DOHH2 (cell line): Measurements from ENCODE around the gene COX5A.

Experiments used
- H3F3A ChIP-seq: fragments of 200-600 bp; sonication (generic), shearing (Covaris generic); 2 replicates; pipeline ENCODE4 v1.6.0; 2016; ENCODE audit warnings: antibody characterized with exemption, mild to moderate bottlenecking; ENCODE audit not compliant: control insufficient read depth, insufficient read depth
- H3K27ac ChIP-seq: fragments of 200-600 bp; sonication (generic); 2 replicates; pipeline ENCODE4 v1.5.1; 2014; ENCODE audit warnings: low read depth, mild to moderate bottlenecking, low read length, moderate library complexity
- H3K27me3 ChIP-seq: fragments of 200-600 bp; sonication (generic); 2 replicates; pipeline ENCODE4 v1.6.1; 2014; ENCODE audit warnings: mild to moderate bottlenecking, low read length, mixed read lengths; ENCODE audit not compliant: control insufficient read depth
- H3K36me3 ChIP-seq: fragments of 200-600 bp; sonication (generic); 2 replicates; pipeline ENCODE4 v1.6.1; 2014; ENCODE audit warnings: mild to moderate bottlenecking, low read length, moderate library complexity, mixed read lengths; ENCODE audit not compliant: control insufficient read depth
- H3K4me1 ChIP-seq: fragments of 200-600 bp; sonication (generic); 2 replicates; pipeline ENCODE4 v1.6.1; 2014; ENCODE audit warnings: mild to moderate bottlenecking, low read length, mixed read lengths; ENCODE audit not compliant: control insufficient read depth
- H3K4me2 ChIP-seq: fragments of 200-600 bp; sonication (generic); 2 replicates; pipeline ENCODE4 v1.6.0; 2014; ENCODE audit warnings: mild to moderate bottlenecking, low read length, moderate library complexity
- H3K4me3 ChIP-seq: fragments of 200-600 bp; sonication (generic); 2 replicates; pipeline ENCODE4 v1.5.1; 2014; ENCODE audit warnings: mild to moderate bottlenecking, low read length, mixed read lengths
- H3K79me2 ChIP-seq: fragments of 200-600 bp; sonication (generic); 2 replicates; pipeline ENCODE4 v1.6.1; 2014; ENCODE audit warnings: mild to moderate bottlenecking, low read length, mixed read lengths; ENCODE audit not compliant: control insufficient read depth
- H3K9me2 ChIP-seq: fragments of 200-600 bp; sonication (generic); replicated peaks from 2 replicates; pipeline ENCODE4 v1.6.1; 2014; ENCODE audit warnings: mild to moderate bottlenecking, low read length, mixed read lengths; ENCODE audit not compliant: control insufficient read depth
- H3K9me3 ChIP-seq: fragments of 200-600 bp; sonication (generic); 2 replicates; pipeline ENCODE4 v1.6.1; 2014; ENCODE audit warnings: antibody characterized with exemption, low read length, mixed read lengths; ENCODE audit not compliant: control insufficient read depth, insufficient read depth
- H4K20me1 ChIP-seq: fragments of 200-600 bp; sonication (generic); 2 replicates; pipeline ENCODE4 v1.6.0; 2014; ENCODE audit warnings: low read depth, mild to moderate bottlenecking, antibody characterized with exemption, low read length, moderate library complexity; ENCODE audit not compliant: control insufficient read depth, insufficient read depth
- EZH2phosphoT487 ChIP-seq: fragments of 200-600 bp; sonication (generic); IDR thresholded peaks from 2 replicates; pipeline ENCODE4 v1.6.1; 2017; ENCODE audit warnings: borderline replicate concordance, mild to moderate bottlenecking, antibody characterized with exemption, low read length, moderate library complexity, mixed read lengths
- TF ChIP-seq, protein P1 (sequence below): fragments of 200-600 bp; sonication (generic); IDR thresholded peaks from one replicate; pipeline ENCODE4 v1.5.1; 2014; ENCODE audit warnings: antibody characterized with exemption, mild to moderate bottlenecking, low read depth, low read length; ENCODE audit not compliant: poor library complexity, severe bottlenecking

COX5A gene

DNA sequence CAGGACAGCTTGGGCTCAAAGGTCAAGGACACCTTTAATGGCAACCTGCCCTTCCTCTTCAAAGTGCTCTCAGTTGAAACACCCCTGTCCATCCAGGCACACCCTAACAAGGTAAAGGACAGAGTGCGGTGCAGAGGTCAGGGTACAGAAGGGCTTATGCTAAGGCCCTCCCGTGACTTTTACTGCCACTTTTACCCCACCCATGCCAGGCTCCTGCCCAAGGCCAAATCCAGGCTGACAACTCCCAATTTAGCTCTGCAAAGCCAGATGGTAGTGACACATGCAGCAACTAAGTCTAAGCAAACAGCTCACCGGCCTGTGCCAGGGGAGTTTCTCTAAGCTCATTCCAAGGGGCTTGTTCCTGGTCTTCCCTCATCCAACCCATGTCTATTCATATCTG lies 46.4 kb downstream of the COX5A start:
- no peaks in the 10 kb centered on the region for H4K20me1 ChIP-seq
- H3K4me3 ChIP-seq, result 0 out of 2 replicates have a peak overlapping the region, but pooled peaks have one; percentile 9
- peaks cover 14% of the 10 kb centered on the region for H3K79me2 ChIP-seq
- no peaks in the 10 kb centered on the region for H3K27me3 ChIP-seq
- H3K9me3 ChIP-seq, result no peaks in the 10 kb centered on the region
- no peaks in the 10 kb centered on the region for H3F3A ChIP-seq
- no peak overlapping the region for H3K4me2 ChIP-seq
- no peak overlapping the region for H3K27ac ChIP-seq
- peaks cover 27% of the 10 kb centered on the region for H3K4me1 ChIP-seq
- H3K9me2 ChIP-seq, result no peaks in the 10 kb centered on the region
- peaks cover 37% of the 10 kb centered on the region for H3K36me3 ChIP-seq
- TF ChIP-seq EZH2phosphoT487, result no peak
- TF ChIP-seq, protein P1, sequence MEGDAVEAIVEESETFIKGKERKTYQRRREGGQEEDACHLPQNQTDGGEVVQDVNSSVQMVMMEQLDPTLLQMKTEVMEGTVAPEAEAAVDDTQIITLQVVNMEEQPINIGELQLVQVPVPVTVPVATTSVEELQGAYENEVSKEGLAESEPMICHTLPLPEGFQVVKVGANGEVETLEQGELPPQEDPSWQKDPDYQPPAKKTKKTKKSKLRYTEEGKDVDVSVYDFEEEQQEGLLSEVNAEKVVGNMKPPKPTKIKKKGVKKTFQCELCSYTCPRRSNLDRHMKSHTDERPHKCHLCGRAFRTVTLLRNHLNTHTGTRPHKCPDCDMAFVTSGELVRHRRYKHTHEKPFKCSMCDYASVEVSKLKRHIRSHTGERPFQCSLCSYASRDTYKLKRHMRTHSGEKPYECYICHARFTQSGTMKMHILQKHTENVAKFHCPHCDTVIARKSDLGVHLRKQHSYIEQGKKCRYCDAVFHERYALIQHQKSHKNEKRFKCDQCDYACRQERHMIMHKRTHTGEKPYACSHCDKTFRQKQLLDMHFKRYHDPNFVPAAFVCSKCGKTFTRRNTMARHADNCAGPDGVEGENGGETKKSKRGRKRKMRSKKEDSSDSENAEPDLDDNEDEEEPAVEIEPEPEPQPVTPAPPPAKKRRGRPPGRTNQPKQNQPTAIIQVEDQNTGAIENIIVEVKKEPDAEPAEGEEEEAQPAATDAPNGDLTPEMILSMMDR, result no peak

DNA sequence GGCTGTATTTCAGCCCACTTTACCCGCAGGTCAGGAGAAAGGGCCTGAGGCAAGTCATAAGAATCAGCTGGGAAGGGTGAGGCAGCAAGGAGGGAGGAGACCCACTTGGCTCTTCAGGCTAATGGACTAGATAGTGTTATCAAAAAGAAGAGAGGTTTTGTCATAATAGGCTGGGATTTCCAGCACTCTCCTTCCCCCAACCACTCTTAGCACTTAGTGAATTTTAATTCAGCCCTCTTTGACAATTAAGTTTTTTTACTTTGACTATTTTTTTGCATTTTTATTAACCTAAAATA lies 47.3 kb downstream of the COX5A start:
- H3K36me3 ChIP-seq, result peaks cover 28% of the 10 kb centered on the region
- no peaks in the 10 kb centered on the region for H3K9me3 ChIP-seq
- H4K20me1 ChIP-seq, result no peaks in the 10 kb centered on the region
- peaks cover 27% of the 10 kb centered on the region for H3K4me1 ChIP-seq
- H3K9me2 ChIP-seq, result no peaks in the 10 kb centered on the region
- H3K27me3 ChIP-seq, result no peaks in the 10 kb centered on the region
- H3K79me2 ChIP-seq, result peaks cover 14% of the 10 kb centered on the region
- H3K4me3 ChIP-seq, result peak overlapping the region; percentile 89
- H3K4me2 ChIP-seq, result peak overlapping the region; percentile 95
- H3F3A ChIP-seq, result no peaks in the 10 kb centered on the region
- TF ChIP-seq EZH2phosphoT487, result no peak
- TF ChIP-seq, protein P1, result no peak
- no peak overlapping the region for H3K27ac ChIP-seq

DNA sequence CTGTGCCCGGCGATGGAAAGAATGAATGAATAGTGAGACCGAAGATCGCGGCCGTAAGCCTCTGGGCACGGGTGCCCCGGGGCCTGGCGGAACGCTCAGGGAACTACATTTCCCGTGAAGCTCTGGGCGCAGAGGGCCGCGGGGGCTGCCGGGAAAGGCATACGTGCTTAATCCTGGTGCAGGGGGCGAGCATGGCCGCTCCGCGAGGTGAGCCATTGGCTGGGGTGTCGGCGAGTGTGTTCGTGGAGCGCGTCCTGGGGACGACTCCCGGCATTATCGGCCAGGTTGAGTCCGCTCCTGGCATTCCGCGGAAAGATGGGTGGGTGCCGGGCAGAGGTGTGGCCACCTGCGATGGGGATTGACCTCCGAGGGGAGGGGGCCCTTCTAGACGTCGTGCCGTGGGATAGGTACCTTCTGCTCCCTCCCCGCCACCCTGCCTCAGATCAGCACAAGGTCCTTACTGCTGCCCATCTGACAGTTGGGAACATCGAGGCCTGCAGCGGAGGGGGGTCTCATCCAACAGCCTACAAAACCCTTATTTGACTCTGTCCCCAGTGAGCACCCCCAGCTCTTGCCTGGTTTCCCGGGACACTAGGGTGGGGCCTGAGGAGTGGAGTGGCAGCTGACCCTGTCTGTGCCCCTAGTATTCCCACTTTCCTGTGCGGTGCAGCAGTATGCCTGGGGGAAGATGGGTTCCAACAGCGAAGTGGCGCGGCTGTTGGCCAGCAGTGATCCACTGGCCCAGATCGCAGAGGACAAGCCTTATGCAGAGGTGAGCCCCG lies 47.8 kb downstream of the COX5A start, which contains the start of gene MPI:
MPI (plus strand) TSS at position 160 of the 782 bp plus-strand sequence; CDS start at position 192, 32 bp downstream.
- H3K27me3 ChIP-seq, result no peaks in the 10 kb centered on the region
- H3K36me3 ChIP-seq, result peaks cover 28% of the 10 kb centered on the region
- H3K9me3 ChIP-seq, result no peaks in the 10 kb centered on the region
- TF ChIP-seq, protein P1, result no peak
- no peak for TF ChIP-seq EZH2phosphoT487
- H3K27ac ChIP-seq, result no peak within 1 kb of the TSS
- peak within 1 kb of the TSS; percentile 89 for H3K4me3 ChIP-seq
- H3F3A ChIP-seq, result no peaks in the 10 kb centered on the region
- H3K4me1 ChIP-seq, result peaks cover 27% of the 10 kb centered on the region
- peak within 1 kb of the TSS; percentile 95 for H3K4me2 ChIP-seq
- no peaks in the 10 kb centered on the region for H4K20me1 ChIP-seq
- no peaks in the 10 kb centered on the region for H3K9me2 ChIP-seq
- peaks cover 14% of the 10 kb centered on the region for H3K79me2 ChIP-seq
